Astrocyte of the cerebellum (primary cell): Measurements from ENCODE around the gene SKIC3.

Experiments
- DNase-seq: peaks from one replicate; pipeline ENCODE4 v3.0.0-alpha.2; 2011; ENCODE audit warnings: low read depth
- H3K4me3 ChIP-seq: 2 replicates; pipeline ENCODE4 v1.5.1; 2011; ENCODE audit warnings: mild to moderate bottlenecking, low read depth, low read length, moderate library complexity
- CTCF ChIP-seq: IDR thresholded peaks from 2 replicates; pipeline ENCODE4 v1.5.1; 2012; ENCODE audit warnings: low read length, low read depth, moderate library complexity, mild to moderate bottlenecking; ENCODE audit errors: missing control alignments
- in situ Hi-C: cut with HindIII; loops from 2 replicates; pipeline ENCODE4 v1.10.0; 2017; ENCODE audit warnings: low sequenced_read_pairs

SKIC3 gene

GRCh38 chr5:95508550-95508949 is 46.2 kb downstream of the SKIC3 start:
- no peak for TF ChIP-seq CTCF
- H3K4me3 ChIP-seq: no peak overlapping the region
- in situ Hi-C loops: no loop called here
- no peak for DNase-seq
